Karpas-422 (cell line): ENCODE results near the gene CYP4F22. TPM values are rescaled to one million over a fixed set of nuclear protein-coding genes. Genes with fewer than 3 reads are reported as not detected.

Experiments used
- total RNA-seq: library from RNA; depleted of rRNA; stranded (reverse); fragments of >200 nt; shearing (Covaris generic); gene quantifications from 2 replicates; pipeline ENCODE4 v1.2.3, GENCODE V29; 2014; ENCODE audit warnings: low replicate concordance; rRNA removed

Gene CYP4F22
- total RNA-seq, 1 experiment from 2014 or later: not detected

Other genes starting within 250 kb of the CYP4F22 start
- gene BRD4, start 176.0 kb upstream of the CYP4F22 start, total RNA-seq: 41.4 and 58.6 TPM in 2 replicates
- 11.7 and 19.9 TPM in 2 replicates for gene AKAP8, start 128.7 kb upstream of the CYP4F22 start, total RNA-seq
- 82.4 and 108 TPM in 2 replicates for gene AKAP8L, start 89.5 kb upstream of the CYP4F22 start, total RNA-seq
- gene WIZ, start 58.6 kb upstream of the CYP4F22 start, total RNA-seq: 5.3 and 5.4 TPM in 2 replicates
- 4.0 and 27.1 TPM in 2 replicates for gene RASAL3, start 44.0 kb upstream of the CYP4F22 start, total RNA-seq
- not detected in 2 replicates for gene PGLYRP2, start 29.0 kb upstream of the CYP4F22 start, total RNA-seq
- not detected in 2 replicates for gene CYP4F8, start 106.7 kb downstream of the CYP4F22 start, total RNA-seq
- not detected in 2 replicates for gene CYP4F3, start 132.4 kb downstream of the CYP4F22 start, total RNA-seq
- not detected in 2 replicates for gene CYP4F12, start 164.6 kb downstream of the CYP4F22 start, total RNA-seq
- not detected in 2 replicates for gene OR10H2, start 219.5 kb downstream of the CYP4F22 start, total RNA-seq
- not detected in 2 replicates for gene OR10H3, start 229.5 kb downstream of the CYP4F22 start, total RNA-seq